ENCODE results near the gene DPRX.

The DPRX gene, protein sequence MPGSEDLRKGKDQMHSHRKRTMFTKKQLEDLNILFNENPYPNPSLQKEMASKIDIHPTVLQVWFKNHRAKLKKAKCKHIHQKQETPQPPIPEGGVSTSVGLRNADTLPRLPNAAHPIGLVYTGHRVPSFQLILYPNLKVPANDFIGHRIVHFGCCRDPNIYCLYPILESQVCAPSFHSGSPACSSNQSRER
- total RNA-seq: 0 reads per million in 9 experiments

DNA sequence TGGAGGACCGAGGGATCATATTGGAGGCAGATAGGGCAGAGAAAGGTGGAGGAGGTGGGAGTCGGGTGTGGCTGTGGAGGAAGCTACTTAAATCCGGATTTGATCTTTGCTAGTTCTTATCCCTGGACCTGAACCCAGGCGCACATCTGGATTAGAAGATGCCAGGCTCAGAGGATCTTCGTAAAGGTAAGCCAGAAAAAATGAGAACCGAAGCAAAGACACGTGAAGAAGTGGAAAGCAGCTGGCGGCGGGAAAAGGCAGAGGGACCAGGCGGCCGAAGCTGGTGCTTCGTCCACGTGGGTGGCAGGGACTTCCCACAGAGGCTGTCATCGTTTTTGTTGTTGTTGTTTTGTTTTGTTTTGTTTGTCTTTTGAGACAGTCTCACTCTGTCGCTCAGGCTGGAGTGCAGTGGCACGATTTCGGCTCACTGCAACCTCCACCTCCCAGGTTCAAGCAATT lies at the start of gene DPRX:
Gene DPRX (plus strand): TSS at position 51 of the 459 bp plus-strand sequence. CDS start 108 bp downstream, at position 159.
- Mint-ChIP-seq H3K4me1 (ENCODE audit: low read depth in 2 of 2) (no peaks in the 10 kb centered on the region), H3K27ac (no peak within 1 kb of the TSS), H3K27me3 (peaks cover 0 to 6% of the 10 kb centered on the region in 2 donors), H3K9me3 (peaks cover 2 to 12% of the 10 kb centered on the region in 2 donors), H3K36me3 (ENCODE audit: insufficient read depth) (no peaks in the 10 kb centered on the region), H3K4me3 (no peak within 1 kb of the TSS)
- DNase-seq (no peak), ATAC-seq (replicated peaks) (no peak)

DNA sequence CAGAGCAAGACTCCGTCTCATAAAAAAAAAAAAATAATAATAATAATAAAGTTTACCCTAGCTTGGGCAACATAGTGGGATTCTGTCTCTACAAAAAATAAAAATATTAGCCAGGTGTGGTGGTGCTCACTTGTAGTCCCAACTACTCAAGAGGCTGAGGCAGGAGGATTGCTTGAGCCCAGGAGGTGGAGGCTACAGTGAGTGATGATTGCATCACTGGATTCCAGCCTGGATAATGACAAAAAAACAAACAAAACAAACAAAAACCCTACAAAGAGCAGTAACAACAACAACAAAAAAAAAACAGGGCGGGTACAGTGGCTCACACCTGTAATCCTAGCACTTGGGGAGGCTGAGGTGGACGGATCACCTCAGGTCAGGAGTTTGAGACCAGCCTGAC lies 48.6 kb upstream of the DPRX start:
- Mint-ChIP-seq H3K4me3 (no peak overlapping the region), H3K9me3 (peaks cover 14 to 23% of the 10 kb centered on the region in 2 donors), H3K27me3 (no peaks in the 10 kb centered on the region), H3K4me1 (ENCODE audit: low read depth in 2 of 2) (no peaks in the 10 kb centered on the region), H3K36me3 (ENCODE audit: insufficient read depth) (peaks cover 44% of the 10 kb centered on the region), H3K27ac (no peak overlapping the region)
- ATAC-seq (replicated peaks) (no peak), DNase-seq (no peak)

DNA sequence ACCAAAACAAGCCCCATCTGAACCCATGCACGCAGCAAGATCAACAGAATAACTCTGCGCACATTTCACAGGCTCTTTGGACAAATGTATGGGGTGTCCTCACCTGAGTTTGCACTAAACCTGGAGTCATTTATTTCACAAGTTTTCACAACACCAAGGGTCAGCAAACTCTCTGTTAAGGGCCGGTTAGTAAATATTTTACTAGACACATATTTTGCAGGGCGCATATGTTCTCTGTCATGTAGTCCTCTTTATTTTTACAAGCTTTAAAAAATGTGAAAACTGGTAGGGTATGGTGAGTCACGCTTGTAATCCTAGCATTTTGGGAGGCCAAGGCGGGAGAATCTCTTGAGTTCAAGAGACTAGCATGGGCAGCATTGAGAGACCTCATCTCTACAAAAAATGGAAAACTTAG lies 45.5 kb upstream of the DPRX start:
- Mint-ChIP-seq H3K4me3 (no peak overlapping the region), H3K27ac (no peak overlapping the region), H3K27me3 (no peaks in the 10 kb centered on the region), H3K4me1 (ENCODE audit: low read depth in 2 of 2) (no peaks in the 10 kb centered on the region), H3K9me3 (peaks cover 8 to 11% of the 10 kb centered on the region in 2 donors), H3K36me3 (ENCODE audit: insufficient read depth) (peaks cover 15% of the 10 kb centered on the region)
- no peak for ATAC-seq (replicated peaks)
- no peak for DNase-seq

DNA sequence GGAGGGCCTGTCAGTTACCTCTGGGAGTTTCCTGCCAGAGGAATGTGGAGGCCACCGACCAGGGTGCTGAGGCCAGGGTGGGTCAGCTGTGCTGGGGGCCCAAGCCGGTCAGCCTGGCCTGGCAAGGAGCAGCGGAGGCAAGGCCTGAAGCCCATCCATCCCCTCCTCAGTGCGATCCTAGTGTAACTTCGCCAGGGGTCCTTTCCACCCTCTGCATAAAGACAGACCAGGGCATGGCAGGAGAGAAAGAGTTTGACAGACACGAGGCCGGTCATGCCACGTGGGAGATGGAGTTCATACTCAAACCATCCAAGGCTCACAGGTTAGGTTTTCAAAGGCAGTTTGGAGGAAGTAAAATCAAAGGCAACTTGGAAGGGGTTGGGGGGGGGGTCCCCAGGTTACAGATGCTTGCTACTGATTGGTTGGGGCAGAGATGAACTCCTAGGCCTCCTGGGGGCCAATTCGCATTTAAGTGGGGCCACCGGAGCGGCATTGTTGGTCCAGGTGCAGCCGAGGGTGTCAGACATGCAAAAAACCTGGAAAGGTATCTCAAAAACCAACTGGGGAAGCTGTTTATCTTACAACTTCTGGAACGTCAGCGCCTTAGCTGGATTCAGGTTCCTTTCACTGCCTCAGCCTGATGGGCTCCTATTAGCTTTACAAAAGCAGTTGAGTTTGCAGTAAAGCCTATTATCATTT lies 36.8 kb upstream of the DPRX start:
- Mint-ChIP-seq H3K27ac (no peak overlapping the region), H3K36me3 (ENCODE audit: insufficient read depth) (no peaks in the 10 kb centered on the region), H3K4me1 (ENCODE audit: low read depth in 2 of 2) (no peaks in the 10 kb centered on the region), H3K4me3 (no peak overlapping the region), H3K27me3 (no peaks in the 10 kb centered on the region), H3K9me3 (peaks cover 0 to 7% of the 10 kb centered on the region in 2 donors)
- ATAC-seq (replicated peaks) (no peak), DNase-seq (no peak)

DNA sequence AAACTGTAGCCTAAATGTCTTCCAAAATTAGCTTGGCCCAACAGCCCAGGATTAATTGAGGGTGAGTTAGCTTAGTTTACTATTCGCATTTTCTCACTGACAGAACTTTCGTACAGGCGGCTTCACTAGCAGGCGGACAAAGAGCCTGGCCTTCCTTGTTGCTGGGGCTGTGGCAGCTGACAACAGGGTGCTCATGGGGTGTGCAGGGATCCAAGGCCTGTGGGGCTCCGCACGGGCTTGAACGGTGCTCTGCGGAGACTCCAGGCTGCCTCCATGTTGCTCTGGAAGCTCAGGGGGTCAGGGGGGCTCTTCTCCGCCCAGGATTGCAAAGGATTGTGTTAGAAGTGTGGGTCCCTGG lies 36.3 kb upstream of the DPRX start:
- Mint-ChIP-seq H3K4me3 (no peak overlapping the region), H3K27me3 (no peaks in the 10 kb centered on the region), H3K9me3 (peaks cover 0 to 7% of the 10 kb centered on the region in 2 donors), H3K27ac (no peak overlapping the region), H3K4me1 (ENCODE audit: low read depth in 2 of 2) (no peaks in the 10 kb centered on the region), H3K36me3 (ENCODE audit: insufficient read depth) (no peaks in the 10 kb centered on the region)
- ATAC-seq (replicated peaks): no peak
- no peak for DNase-seq

DNA sequence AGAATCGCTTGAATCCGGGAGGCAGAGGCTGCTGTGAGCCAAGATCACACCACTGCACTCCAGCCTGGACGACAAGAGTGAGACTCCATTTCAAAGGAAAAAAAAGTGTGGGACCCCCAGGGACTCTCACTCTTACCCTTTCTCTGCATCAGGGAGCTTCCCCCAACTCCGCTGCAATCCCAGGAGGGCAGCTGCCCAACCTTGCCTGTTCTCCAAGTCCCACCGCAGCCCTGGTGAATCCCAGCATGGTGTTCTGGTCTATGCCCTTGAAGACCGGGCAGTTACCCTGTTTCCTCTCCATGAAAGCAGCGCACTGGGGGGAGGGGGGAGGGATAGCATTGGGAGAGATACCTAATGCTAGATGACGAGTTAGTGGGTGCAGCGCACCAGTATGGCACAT lies 35.7 kb upstream of the DPRX start:
- Mint-ChIP-seq H3K27ac (no peak overlapping the region), H3K4me3 (no peak overlapping the region), H3K27me3 (no peaks in the 10 kb centered on the region), H3K4me1 (ENCODE audit: low read depth in 2 of 2) (no peaks in the 10 kb centered on the region), H3K36me3 (ENCODE audit: insufficient read depth) (no peaks in the 10 kb centered on the region), H3K9me3 (peaks cover 0 to 7% of the 10 kb centered on the region in 2 donors)
- ATAC-seq (replicated peaks) (no peak), DNase-seq (no peak)

DNA sequence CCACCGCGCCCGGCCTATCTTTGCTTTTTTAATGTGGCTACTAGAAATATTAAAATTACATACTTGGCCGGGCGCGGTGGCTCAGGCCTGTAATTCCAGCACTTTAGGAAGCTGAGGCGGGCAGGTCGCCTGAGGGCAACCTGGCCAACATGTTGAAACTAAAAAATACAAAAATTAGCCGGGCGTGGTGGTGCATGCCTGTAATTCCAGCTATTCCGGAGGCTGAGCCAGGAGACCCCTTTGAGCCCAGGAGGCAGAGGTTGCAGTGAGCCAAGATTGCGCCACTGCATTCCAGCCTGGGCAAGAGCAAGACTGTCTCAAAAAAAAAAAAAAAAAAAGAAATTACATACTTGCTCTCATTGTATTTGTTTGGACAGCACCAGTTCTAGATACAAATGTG lies 34.8 kb upstream of the DPRX start:
- no peak overlapping the region for H3K27ac Mint-ChIP-seq

DNA sequence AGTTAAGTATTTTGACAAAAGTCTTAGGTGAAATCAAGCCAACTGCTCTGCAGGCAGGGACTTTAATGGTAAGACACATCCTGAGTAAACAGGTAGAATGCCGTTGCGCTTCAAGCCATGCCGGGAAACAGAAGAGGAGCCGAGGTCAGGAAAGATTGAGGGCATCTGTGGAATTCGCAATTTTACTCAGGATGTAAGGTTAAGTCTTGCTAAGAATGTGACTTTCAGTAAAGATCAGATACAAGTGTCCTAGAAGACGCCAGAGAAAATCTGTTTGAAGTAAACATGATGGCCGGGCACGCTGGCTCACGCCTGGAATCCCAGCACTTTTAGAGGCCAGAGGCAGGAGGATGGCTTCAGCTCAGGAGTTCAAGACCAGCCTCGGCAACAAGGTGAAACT lies 33.4 kb upstream of the DPRX start:
- DNase-seq (no peak), ATAC-seq (replicated peaks) (no peak)
- Mint-ChIP-seq H3K4me3 (no peak overlapping the region), H3K27me3 (no peaks in the 10 kb centered on the region), H3K4me1 (ENCODE audit: low read depth in 2 of 2) (no peaks in the 10 kb centered on the region), H3K36me3 (ENCODE audit: insufficient read depth) (no peaks in the 10 kb centered on the region), H3K27ac (no peak overlapping the region), H3K9me3 (peaks cover 2 to 13% of the 10 kb centered on the region in 2 donors)

More for the DNA sequence above, 34.8 kb upstream of the DPRX start:
- H3K9me3 Mint-ChIP-seq: peaks cover 0 to 12% of the 10 kb centered on the region in 2 donors
- no peak overlapping the region for H3K4me3 Mint-ChIP-seq
- no peak for DNase-seq
- H3K36me3 Mint-ChIP-seq (ENCODE audit: insufficient read depth): no peaks in the 10 kb centered on the region
- H3K4me1 Mint-ChIP-seq (ENCODE audit: low read depth in 2 of 2): no peaks in the 10 kb centered on the region
- ATAC-seq (replicated peaks): no peak
- no peaks in the 10 kb centered on the region for H3K27me3 Mint-ChIP-seq

DNA sequence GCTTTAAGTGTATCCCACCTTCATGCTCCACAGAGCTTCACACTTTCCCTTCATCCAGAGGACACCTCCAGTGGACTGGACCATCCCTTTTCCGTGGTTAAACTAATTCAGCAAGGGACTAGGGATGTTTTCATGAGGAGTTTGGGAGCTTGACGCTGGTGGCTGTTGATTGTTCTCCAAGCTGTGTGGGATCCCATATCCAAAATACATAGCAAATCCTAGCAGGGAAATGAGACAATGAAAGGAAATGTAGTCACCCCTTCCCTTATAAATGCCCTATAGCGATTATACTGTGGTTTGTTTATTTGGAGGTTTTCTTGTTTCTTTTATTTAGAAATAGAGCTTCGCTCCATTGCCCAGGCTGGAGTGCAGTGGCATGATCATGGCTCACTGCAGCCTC lies 31.6 kb upstream of the DPRX start:
- H3K27me3 Mint-ChIP-seq: peaks cover 0 to 6% of the 10 kb centered on the region in 2 donors
- DNase-seq (no peak), ATAC-seq (replicated peaks) (no peak)
- no peaks in the 10 kb centered on the region for H3K4me1 Mint-ChIP-seq (ENCODE audit: low read depth in 2 of 2)
- peaks cover 2 to 13% of the 10 kb centered on the region in 2 donors for H3K9me3 Mint-ChIP-seq
- H3K27ac Mint-ChIP-seq: no peak overlapping the region
- peaks cover 3% of the 10 kb centered on the region for H3K36me3 Mint-ChIP-seq (ENCODE audit: insufficient read depth)
- H3K4me3 Mint-ChIP-seq: no peak overlapping the region

DNA sequence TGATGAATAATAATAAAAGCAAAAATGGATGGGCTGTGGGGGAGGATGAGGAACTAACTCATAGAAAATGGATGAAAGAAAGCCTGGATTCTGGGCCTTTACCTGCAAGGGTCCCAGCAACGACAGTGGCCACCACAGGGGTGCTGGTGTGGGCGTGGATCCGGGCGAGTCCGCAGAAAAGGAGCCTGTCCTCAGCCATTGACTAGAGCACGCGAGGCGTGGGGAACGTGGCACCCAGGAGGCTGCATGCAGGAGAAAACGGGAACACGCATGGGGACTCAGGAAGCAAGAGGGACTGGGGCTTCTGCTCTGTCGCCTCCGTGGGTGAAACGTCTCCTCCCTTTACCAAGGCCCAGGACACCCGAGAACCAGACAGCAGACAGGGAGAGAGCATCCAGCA lies 25.8 kb upstream of the DPRX start:
- no peak overlapping the region for H3K27ac Mint-ChIP-seq
- peaks cover 3% of the 10 kb centered on the region for H3K36me3 Mint-ChIP-seq (ENCODE audit: insufficient read depth)
- ATAC-seq (replicated peaks) (no peak), DNase-seq (no peak)
- H3K4me3 Mint-ChIP-seq: no peak overlapping the region
- H3K4me1 Mint-ChIP-seq (ENCODE audit: low read depth in 2 of 2): no peaks in the 10 kb centered on the region
- H3K9me3 Mint-ChIP-seq: peaks cover 2 to 14% of the 10 kb centered on the region in 2 donors
- H3K27me3 Mint-ChIP-seq: peaks cover 0 to 6% of the 10 kb centered on the region in 2 donors

DNA sequence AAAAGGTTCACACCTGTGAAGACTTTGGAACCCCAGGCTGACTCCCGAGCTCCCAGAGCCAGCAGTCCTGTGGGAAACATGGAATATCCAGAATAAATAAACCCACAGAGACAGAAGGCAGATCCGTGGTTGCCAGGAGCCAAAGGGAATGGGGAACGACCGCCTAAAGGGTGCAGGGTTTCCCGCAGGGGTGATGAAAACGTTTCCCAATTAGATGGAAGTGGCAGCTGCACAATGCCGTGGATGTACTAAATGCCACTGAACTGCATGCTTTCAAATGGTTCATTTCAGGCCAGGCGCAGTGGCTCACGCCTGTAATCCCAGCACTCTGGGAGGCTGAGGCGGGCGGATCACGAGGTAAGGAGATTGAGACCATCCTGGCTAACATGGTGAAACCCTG lies 23.4 kb upstream of the DPRX start:
- DNase-seq (no peak), ATAC-seq (replicated peaks) (no peak)
- peaks cover 0 to 8% of the 10 kb centered on the region in 2 donors for H3K9me3 Mint-ChIP-seq
- H3K4me1 Mint-ChIP-seq (ENCODE audit: low read depth in 2 of 2): no peaks in the 10 kb centered on the region
- peak overlapping the region in 1 of 2 donors; percentile 70 for H3K27ac Mint-ChIP-seq
- H3K4me3 Mint-ChIP-seq: no peak overlapping the region
- peaks cover 0 to 6% of the 10 kb centered on the region in 2 donors for H3K27me3 Mint-ChIP-seq
- peaks cover 3% of the 10 kb centered on the region for H3K36me3 Mint-ChIP-seq (ENCODE audit: insufficient read depth)

DNA sequence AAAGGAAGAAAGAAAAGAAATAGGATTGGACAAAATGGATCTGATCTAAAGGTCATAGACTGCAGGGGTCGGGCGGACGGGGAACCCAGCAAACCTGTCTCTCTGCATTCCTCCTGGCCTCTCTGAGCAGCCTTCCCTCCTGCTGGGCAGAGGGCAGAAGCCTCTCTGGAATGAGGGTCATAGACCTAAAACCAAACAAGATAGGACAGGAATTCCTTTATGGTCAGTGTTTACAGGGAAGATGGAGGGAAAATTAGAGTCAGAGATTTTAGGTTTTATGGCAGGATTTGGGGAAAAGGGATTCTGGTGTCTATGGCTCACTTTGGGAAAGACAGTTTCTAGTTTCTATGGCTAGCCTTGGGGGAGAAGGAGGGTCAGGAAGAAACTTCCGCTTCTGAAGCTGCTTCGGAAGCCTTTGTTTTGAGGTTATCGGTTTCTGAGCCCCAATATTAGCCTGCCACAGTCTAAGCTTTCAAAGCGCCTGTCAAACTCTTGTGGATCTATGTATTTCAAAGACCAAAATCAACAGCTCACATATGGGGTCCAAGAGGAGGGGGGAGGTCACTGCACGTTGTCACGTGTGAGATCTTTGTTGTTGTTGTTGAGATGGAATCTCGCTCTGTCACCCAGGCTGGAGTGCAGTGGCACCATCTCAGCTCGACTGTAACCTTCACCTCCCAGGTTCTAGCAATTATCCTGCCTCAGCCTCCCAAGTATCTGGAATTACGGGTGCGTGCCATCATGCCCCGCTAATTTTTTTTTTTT lies 18.9 kb upstream of the DPRX start:
- Mint-ChIP-seq H3K36me3 (ENCODE audit: insufficient read depth) (no peaks in the 10 kb centered on the region), H3K9me3 (no peaks in the 10 kb centered on the region), H3K27me3 (no peaks in the 10 kb centered on the region), H3K4me1 (ENCODE audit: low read depth in 2 of 2) (no peaks in the 10 kb centered on the region), H3K4me3 (no peak overlapping the region), H3K27ac (no peak overlapping the region)
- no peak for DNase-seq
- no peak for ATAC-seq (replicated peaks)

DNA sequence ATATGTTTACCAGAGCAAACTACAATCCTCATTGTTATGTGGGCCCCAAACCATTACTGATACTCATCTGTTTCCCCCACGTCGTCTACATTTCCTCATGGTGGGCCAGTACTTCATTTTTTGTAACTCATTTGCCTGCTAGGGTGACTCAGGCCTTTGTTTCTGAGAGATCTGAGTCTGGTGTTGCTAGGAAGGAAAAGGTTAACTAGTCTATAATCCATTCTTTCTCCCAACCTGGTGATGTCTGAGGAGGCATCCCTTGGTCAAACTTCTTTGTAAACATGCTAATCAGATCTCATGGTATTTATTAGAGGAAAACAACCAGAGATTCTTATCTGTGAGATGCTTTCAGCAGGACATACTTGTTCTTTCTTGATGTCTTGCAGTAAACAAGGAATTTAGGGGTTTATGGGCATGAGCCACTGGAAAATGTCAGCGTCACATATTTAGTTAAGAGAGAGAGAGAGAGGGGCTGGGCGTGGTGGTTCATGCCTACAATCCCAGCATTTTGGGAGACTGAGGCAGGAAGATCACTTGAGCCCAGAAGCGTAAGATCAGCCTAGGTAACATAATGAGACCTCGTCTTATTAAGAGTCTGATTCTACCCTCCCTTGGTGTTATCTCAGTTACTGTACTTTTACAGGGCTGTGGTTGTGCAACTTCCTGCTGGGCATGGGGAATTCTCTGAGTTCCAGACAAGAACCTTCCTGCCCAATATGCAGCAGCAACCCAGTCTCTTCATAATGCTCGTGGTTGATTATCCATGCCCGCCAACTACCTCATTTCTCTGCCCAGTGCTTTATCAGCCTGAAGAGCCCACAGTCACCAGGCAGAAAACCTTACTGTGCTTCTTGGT lies 9.7 kb upstream of the DPRX start:
- no peaks in the 10 kb centered on the region for H3K4me1 Mint-ChIP-seq (ENCODE audit: low read depth in 2 of 2)
- H3K27ac Mint-ChIP-seq: no peak overlapping the region
- peaks cover 0 to 2% of the 10 kb centered on the region in 2 donors for H3K9me3 Mint-ChIP-seq
- H3K27me3 Mint-ChIP-seq: no peaks in the 10 kb centered on the region
- no peak overlapping the region for H3K4me3 Mint-ChIP-seq
- peaks cover 3% of the 10 kb centered on the region for H3K36me3 Mint-ChIP-seq (ENCODE audit: insufficient read depth)
- DNase-seq: no peak
- no peak for ATAC-seq (replicated peaks)
